B cell (primary cell): ENCODE results near the gene VSTM2L.

Source experiments
- EZH2 ChIP-seq: IDR thresholded peaks from 2 replicates; pipeline ENCODE4 v1.6.1; 2012; ENCODE audit warnings: borderline replicate concordance, low read depth, mild to moderate bottlenecking, moderate library complexity, low read length; ENCODE audit not compliant: insufficient read depth, poor library complexity, severe bottlenecking
- TF ChIP-seq, protein P1 (sequence below): fragments of 200-600 bp; IDR thresholded peaks from one replicate; pipeline ENCODE4 v1.8.0; 2022; ENCODE audit warnings: antibody characterized with exemption, mild to moderate bottlenecking

GRCh38 chr20:37867289-37868195 is 35.4 kb upstream of the VSTM2L start:
- TF ChIP-seq, protein P1, sequence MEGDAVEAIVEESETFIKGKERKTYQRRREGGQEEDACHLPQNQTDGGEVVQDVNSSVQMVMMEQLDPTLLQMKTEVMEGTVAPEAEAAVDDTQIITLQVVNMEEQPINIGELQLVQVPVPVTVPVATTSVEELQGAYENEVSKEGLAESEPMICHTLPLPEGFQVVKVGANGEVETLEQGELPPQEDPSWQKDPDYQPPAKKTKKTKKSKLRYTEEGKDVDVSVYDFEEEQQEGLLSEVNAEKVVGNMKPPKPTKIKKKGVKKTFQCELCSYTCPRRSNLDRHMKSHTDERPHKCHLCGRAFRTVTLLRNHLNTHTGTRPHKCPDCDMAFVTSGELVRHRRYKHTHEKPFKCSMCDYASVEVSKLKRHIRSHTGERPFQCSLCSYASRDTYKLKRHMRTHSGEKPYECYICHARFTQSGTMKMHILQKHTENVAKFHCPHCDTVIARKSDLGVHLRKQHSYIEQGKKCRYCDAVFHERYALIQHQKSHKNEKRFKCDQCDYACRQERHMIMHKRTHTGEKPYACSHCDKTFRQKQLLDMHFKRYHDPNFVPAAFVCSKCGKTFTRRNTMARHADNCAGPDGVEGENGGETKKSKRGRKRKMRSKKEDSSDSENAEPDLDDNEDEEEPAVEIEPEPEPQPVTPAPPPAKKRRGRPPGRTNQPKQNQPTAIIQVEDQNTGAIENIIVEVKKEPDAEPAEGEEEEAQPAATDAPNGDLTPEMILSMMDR = no peak
- TF ChIP-seq EZH2 = no peak
